ENCODE measurements around the gene IRF9. TPM values are rescaled to one million over a fixed set of nuclear protein-coding genes. Genes with fewer than 3 reads are reported as not detected.

The IRF9 gene
- total RNA-seq, 1 experiment from 2014 or later, result 27.6 TPM

DNA sequence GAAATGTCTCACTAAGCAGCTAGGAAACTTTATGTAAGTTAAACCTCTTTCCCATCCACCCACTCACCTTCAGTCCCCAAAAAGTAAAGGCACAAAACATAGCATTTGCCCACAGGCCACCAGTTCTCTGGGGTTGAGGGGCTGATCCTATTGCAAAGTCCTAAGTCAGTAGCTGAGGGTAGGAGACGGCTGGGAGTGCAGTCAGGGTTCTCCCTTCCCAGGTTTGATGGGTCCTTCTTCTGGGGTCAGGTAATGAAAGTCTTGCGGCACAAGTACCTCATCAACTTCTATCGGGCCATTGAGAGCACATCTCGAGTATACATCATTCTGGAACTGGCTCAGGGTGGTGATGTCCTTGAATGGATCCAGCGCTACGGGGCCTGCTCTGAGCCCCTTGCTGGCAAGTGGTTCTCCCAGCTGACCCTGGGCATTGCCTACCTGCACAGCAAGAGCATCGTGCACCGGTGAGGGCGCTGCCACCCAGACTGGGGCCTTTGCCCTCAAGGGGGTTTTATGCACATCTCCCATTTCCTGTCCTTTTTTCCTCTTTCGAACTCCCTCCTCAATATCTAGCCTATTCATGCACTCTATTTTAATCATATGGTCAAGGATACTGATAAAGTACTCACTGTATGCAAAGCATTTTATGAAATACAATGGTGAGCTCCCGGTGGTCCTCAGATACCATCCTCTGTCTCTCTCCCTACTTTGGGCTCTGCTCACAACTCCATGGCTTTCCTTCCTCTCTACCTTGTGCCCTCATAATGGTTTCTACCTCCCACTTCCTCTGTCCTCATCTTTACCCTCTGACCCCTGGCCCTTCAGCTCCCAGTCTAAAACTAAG lies 45.4 kb downstream of the IRF9 start:
- Histone ChIP-seq H4K5ac (ENCODE audit: insufficient read length, low read depth, low read length) (no peak overlapping the region), H4K8ac (replicated peaks; ENCODE audit: insufficient read length, low read depth, low read length) (no peak overlapping the region), H3T11ph (ENCODE audit: low read length) (no peak overlapping the region), H2BK120ac (ENCODE audit: low read depth, low read length, poor library complexity, severe bottlenecking) (no peak overlapping the region), H3K14ac (ENCODE audit: insufficient read depth, low read length) (no peak overlapping the region), H3K4me2 (ENCODE audit: insufficient read depth, insufficient read length, low read length) (no peak overlapping the region), H3K4ac (ENCODE audit: low read depth, low read length) (no peak overlapping the region), H3K56ac (ENCODE audit: insufficient read length, low read depth, low read length) (no peak overlapping the region), H2BK15ac (ENCODE audit: low read depth, low read length) (no peak overlapping the region), H3K9me3 (ENCODE audit: control insufficient read depth, low read depth, low read length) (peaks cover 3% of the 10 kb centered on the region), H2BK12ac (ENCODE audit: insufficient read length, low read depth, low read length) (no peak overlapping the region), H3K79me1 (ENCODE audit: insufficient read depth, low read depth, low read length, poor library complexity, severe bottlenecking) (no peaks in the 10 kb centered on the region), H3K4me1 (ENCODE audit: insufficient read depth, low read length) (peaks cover 5% of the 10 kb centered on the region; the same call in 1 of the 2 replicates), H2BK20ac (ENCODE audit: low read depth, low read length, poor library complexity, severe bottlenecking) (no peak overlapping the region), H3K23ac (ENCODE audit: insufficient read length, low read depth, low read length) (no peak overlapping the region), H2AFZ (ENCODE audit: low read length) (no peak overlapping the region), H3K79me2 (ENCODE audit: insufficient read depth, low read length) (no peaks in the 10 kb centered on the region), H3K23me2 (ENCODE audit: insufficient read length, low read depth, low read length, poor library complexity, severe bottlenecking) (no peaks in the 10 kb centered on the region), H2AK5ac (ENCODE audit: insufficient read length, low read length) (no peak overlapping the region), H4K20me1 (ENCODE audit: control insufficient read depth, insufficient read depth, insufficient read length) (no peaks in the 10 kb centered on the region), H3K9ac (ENCODE audit: extremely low read depth, insufficient read length, low read length) (no peak overlapping the region), H4K91ac (ENCODE audit: insufficient read length, low read depth, low read length) (no peak overlapping the region), H3K27me3 (ENCODE audit: insufficient read depth, low read length) (no peaks in the 10 kb centered on the region), H3K18ac (ENCODE audit: insufficient read length, low read depth, low read length) (no peak overlapping the region), H3K27ac (ENCODE audit: insufficient read length, low read depth, low read length) (no peak overlapping the region), H2BK5ac (ENCODE audit: insufficient read length, low read length) (no peak overlapping the region)
- no peak overlapping the region for H3K4me3 Mint-ChIP-seq
- no CpG with 5 or more reads among the region's 11 CpGs for WGBS (ENCODE audit: extremely low coverage, insufficient read length, low lambda C conversion rate)
- TF ChIP-seq, protein P1, sequence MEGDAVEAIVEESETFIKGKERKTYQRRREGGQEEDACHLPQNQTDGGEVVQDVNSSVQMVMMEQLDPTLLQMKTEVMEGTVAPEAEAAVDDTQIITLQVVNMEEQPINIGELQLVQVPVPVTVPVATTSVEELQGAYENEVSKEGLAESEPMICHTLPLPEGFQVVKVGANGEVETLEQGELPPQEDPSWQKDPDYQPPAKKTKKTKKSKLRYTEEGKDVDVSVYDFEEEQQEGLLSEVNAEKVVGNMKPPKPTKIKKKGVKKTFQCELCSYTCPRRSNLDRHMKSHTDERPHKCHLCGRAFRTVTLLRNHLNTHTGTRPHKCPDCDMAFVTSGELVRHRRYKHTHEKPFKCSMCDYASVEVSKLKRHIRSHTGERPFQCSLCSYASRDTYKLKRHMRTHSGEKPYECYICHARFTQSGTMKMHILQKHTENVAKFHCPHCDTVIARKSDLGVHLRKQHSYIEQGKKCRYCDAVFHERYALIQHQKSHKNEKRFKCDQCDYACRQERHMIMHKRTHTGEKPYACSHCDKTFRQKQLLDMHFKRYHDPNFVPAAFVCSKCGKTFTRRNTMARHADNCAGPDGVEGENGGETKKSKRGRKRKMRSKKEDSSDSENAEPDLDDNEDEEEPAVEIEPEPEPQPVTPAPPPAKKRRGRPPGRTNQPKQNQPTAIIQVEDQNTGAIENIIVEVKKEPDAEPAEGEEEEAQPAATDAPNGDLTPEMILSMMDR (conservative IDR thresholded peaks at IDR 0.05), result no peak
- H3K36me3 Mint-ChIP-seq (ENCODE audit: insufficient read depth in 1 of 3, low read depth in 3 of 3), result peaks cover 51 to 84% (median 76%) of the 10 kb centered on the region in 3 experiments
- peak overlapping the region in 2 of 3 experiments; percentile 75 to 90; a peak in 3 of 7 replicates for H3K27ac Mint-ChIP-seq
- no peak for DNase-seq
- H3K9me3 Mint-ChIP-seq, result peaks cover 3 to 11% of the 10 kb centered on the region in 2 experiments
- H3K27me3 Mint-ChIP-seq (ENCODE audit: low read depth), result no peaks in the 10 kb centered on the region
- H3K4me1 Mint-ChIP-seq, result peaks cover 22 to 28% of the 10 kb centered on the region in 2 experiments

All from H9 (cell line).